22Rv1 (cell line): ENCODE results near the gene ZC3H13.

Experiments used
- CTCF ChIP-seq: fragments of 450-650 bp; IDR thresholded peaks from 2 replicates; pipeline ENCODE4 v1.5.1; 2017; ENCODE audit warnings: mild to moderate bottlenecking
- ZFX ChIP-seq: fragments of 450-650 bp; IDR thresholded peaks from 2 replicates; pipeline ENCODE4 v1.6.1; 2017; ENCODE audit warnings: antibody characterized with exemption, borderline replicate concordance

DNA sequence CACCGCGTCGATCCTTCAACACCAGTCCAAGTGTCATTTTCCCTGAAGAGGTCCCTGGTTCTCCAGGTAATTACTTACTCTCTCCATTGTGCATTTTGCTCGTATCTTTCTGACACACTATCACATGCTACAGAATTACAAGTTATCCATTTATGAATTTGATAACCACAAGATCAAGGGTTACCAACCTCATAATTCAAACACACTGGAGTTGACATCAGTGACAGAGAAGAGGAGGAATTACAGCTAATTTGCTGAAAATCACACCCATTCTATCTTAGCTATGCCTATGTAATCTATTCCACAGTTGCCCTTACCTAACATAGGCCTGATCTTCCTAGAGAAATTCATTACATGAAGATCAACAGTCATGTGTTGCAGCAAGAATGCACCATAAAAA lies 14.2 kb downstream of the ZC3H13 start:
- TF ChIP-seq CTCF (no peak), ZFX (no peak)
